GM21367 (cell line): Measurements from ENCODE around the gene CCDC106.

Source experiments
- ATAC-seq: cut with Tn5 transposase; IDR thresholded peaks from one replicate; pipeline ENCODE4 v1.9.1; 2021; ENCODE audit not compliant: unreplicated experiment

The CCDC106 gene

DNA sequence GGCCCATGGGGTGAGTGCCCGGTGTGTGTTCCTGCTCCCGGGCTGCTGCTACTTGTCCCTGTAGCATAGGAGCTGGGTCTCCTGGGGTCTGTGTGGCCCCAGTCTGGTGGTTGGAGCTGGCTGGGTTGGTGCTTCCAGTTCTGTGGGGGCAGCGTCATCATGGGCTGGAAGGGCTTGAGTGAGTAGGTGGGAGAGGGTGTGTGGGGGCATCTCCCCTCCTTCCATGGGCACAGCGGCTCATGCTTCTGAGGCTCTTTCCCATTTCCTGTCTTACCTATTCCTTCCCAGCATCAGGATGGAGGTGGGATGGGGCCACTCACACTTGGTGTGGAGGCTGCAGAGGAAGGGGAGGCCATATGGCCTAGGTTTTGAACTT is 19.0 kb downstream of the CCDC106 start:
- ATAC-seq, result no peak

DNA sequence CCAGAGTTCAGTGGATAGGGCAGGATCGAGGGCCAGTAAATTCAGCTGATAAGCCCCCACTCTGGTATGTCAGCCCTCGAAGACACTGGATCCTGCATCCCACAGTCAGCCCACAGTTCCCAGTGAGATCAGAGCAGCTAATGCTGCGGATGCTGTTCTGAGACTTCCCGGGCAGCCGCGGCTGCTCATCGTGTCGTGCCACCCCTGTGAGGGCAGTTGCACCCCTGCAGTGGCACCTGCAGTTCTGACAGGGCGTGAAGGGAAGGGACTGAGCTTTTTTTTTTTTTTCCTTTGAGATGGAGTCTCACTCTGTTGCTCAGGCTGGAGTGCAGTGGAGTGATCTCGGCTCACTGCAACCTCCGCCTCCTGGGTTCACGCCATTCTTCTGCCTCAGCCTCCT is 19.5 kb downstream of the CCDC106 start:
- no peak for ATAC-seq

DNA sequence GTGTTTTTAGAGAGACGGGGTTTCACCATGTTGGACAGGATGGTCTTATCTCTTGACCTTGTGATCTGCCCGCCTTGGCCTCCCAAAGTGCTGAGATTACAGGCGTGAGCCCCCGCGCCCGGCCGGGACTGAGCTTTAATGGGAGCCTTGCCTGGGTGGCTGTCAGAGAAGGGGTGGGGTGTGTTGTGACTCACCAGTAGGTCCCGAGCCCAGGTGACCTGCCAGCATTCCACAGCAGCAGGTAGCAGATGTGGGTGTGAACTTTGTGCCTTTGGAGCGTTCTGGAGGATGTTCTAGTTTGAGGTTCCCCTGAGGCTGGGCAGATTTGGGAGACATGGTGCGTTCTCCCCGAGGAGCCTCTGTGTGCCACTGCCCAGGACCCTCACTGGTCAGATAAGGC is 19.9 kb downstream of the CCDC106 start:
- no peak for ATAC-seq

DNA sequence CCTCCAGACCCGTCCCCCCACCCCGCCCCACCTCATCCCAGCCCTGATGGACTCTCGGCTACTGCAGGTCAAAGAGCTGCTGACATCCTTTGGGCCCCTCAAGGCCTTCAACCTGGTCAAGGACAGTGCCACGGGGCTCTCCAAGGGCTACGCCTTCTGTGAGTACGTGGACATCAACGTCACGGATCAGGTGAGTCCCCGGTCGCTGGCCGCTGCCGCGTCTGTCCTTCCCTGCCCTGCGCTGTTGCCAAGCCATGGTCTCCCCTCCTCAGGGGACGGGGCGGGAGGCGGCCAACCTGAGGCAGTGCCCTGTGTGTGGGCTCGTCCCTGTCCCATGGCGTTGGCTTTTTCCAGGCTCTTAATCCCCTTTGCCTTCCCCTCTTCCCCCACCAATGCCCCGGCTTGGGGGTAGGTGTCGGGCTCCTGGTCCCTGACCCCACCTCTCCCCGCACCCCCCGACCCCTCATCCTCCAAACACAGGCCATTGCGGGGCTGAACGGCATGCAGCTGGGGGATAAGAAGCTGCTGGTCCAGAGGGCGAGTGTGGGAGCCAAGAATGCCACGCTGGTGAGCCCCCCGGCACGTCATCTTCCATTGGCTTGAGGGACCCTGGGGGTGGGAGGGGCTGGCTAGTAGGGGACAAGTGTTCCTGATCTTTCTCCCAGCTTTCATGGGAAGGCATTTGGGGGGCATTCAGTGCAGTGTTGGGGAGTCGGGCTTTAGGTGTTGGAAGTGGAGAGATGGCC is 20.8 kb downstream of the CCDC106 start:
- no peak for ATAC-seq

DNA sequence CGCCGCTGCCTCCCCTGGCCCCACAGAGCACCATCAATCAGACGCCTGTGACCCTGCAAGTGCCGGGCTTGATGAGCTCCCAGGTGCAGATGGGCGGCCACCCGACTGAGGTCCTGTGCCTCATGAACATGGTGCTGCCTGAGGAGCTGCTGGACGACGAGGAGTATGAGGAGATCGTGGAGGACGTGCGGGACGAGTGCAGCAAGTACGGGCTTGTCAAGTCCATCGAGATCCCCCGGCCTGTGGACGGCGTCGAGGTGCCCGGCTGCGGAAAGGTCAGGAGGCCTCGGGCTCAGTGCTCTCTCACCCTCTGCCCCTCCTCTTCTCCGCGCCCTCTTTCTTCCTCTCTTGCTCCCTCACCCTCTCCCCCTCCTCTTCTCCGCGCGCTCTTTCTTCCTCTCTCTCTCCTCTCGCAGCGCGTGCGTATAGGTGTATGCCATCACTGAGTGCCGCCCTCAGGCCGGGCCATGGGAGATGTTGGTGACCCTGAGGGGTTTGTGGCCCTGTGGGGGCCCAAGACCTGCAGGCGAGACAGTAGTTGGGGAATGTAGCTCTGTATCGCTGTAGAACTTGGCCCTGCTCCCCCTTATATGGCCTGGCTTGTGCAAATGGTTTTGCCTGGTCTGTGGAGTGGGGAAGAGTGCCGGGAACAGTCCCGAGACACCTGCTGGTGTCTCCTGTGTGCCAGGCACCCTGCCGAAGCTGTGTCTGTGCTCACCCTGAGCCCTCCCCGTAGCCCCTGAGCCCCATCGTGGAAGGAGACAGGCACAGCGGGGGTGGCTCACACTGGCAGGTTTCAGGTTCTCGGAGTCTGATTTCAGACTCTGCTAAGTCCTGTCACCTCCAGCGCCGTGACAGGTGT is 21.6 kb downstream of the CCDC106 start:
- ATAC-seq, result no peak

DNA sequence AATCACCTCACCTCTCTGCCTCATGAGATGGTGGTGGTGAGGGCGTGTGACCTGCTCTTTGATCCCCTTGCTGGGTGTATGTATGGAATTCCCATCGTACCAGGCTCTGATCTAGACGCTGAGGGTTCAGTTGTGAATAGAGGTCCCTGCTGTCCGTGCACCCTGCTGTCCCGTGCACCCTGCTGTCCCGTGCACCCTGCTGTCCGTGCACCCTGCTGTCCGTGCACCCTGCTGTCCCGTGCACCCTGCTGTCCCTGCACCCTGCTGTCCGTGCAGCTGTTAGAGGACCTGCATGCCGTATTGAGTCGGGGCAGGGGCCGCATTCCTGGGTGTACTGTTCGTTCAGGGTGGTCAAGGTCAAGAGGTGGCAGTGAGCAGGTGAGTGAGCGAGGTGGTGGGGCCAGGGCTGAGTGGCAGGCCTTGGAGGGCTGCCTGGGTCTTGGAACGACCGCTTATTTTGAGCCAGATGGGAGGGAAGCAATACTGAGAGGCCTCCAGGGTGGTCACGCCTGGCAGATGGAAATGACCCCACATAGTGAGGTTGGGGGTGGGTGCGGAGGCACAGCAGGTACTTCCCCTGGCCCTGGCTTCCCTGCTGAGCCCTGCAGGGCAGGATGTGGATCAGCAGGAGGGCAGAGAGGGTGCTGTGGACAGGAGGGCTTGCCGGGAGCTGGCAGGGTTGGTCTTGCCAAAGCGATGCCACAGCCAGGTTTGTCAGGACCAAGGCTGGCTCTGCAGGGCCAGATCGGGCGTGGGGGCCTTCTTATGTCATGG is 22.5 kb downstream of the CCDC106 start:
- ATAC-seq, result no peak

DNA sequence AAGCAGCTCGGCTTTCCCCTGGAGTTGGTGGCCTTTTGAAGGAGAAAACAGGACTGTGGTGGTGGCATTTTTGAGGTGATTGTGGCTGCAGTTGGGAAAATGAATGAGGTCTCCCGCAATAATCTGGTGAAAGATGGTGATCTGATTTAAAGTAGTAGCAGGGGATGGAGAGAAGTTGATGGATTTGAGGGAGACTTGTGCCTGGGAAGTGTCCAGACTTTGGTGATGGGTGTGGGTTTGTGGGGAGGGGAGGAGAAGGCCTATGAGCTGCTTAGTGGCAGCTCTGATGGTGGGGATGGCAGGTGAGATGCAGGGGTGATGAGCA is 23.0 kb downstream of the CCDC106 start:
- ATAC-seq, result no peak

DNA sequence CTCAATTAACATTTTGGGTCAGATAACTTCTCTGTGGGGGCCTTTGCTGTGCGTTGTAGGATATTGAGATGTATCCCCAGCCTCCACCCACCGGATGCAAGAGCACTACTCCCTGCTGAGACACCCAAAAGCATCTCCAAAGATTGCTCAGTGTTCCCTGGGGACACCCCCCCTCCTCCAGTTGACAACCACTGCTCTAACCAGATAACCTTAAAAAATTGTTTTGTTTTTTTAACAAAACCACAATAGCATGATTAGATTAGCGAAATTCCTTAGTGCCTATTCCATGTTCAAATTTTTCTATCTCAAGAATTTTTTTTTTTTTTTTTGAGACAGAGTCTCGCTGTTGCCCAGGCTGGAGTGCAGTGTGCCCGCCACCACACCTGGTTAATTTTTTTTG is 24.4 kb downstream of the CCDC106 start:
- no peak for ATAC-seq

DNA sequence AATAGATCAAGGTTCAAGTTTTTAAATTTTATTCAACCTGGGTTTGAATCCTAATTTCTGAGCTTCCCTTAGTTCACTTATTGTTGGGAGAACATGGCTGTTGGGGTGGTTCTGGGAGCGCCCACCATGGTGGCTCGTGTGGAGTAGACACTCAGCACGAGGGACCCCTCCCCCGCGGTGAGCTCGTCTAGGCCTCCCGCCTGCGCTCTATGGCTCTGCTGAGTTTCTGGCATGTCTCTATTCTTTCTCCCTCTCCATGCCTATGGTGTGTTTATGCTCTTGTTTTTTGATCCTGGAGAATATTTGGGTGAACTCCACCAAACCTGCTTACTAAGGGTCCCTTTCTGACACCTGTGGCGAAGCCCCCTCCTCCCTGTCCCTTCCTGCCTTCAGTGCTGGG is 25.5 kb downstream of the CCDC106 start:
- no peak for ATAC-seq

DNA sequence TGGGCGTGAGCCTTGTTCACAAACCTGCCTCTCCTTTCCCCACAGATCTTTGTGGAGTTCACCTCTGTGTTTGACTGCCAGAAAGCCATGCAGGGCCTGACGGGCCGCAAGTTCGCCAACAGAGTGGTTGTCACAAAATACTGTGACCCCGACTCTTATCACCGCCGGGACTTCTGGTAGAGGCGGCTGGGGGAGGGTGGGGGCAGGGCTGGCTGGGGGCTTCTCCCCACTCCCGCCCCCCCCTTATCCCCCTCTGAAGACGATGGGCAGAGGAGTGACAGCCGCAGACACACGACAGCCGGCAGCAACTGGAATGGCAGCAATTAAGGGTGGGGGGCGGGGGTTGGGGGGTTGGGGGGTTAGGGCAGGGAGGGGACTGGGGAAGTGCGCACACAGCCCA is 25.9 kb downstream of the CCDC106 start:
- ATAC-seq, result no peak

DNA sequence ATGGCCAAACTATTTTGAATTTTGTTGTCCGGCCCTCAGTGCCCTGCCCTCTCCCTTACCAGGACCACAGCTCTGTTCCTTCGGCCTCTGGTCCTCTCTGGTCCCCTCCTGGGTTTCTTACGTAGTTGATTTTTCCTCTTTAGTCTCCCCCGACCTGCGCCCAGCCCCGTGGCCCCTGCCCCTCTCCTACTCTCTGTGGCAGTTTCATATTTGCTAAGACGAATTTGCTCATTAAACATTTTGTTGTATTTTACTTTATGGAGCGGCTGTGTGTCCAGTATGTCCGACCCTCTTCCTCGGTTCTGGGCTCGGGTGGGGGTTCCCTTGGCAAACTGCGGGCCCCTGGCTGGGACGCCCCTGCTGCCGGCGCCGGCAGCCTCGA is 26.4 kb downstream of the CCDC106 start:
- no peak for ATAC-seq

DNA sequence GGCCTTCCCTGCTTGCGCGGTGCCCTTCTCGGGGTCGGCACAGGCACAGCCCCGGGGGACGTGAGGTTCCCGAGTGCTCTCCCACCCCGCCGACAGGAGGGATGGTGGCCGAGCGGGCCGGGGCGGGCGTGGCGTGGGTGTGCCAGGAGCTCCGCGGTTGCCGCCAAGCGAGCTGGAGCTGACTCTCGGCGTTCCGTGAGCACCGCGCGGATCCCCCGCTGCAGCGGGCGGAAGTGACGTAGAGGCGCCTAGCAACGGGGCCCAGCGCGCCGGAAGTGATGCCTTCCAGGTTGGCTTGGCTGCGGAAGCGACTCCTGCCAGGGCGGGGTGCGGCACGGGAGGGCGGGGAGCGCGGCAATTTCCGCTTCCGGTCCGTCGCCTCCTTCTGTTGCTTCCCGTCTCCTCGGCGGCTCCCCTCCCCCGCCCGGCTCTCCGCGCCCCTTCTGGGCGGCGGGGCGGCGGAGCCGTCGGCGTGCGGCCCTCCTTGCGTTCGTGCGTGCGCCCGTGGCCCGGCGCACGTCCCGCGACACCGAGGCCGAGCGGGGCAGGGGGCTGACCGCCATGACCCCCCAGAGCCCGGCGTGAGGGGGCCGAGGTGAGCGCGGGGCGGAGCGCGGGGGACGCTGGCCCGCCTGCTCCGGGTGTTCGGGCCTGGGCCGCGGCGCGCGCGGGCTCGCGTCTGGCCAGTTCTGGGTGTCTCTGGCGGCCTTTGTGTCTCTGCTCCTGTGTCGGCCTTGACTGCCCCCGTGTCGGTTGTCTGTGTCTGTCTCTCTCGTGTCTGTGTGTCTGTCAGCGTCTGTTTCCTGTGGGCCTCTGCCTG is 27.0 kb downstream of the CCDC106 start, which contains the start of gene EPN1:
TSS of gene EPN1 (plus strand) at position 386 of the 820 bp plus-strand sequence. CDS start 3,402 bp downstream, outside the sequence.
- ATAC-seq, result peak; percentile 57

DNA sequence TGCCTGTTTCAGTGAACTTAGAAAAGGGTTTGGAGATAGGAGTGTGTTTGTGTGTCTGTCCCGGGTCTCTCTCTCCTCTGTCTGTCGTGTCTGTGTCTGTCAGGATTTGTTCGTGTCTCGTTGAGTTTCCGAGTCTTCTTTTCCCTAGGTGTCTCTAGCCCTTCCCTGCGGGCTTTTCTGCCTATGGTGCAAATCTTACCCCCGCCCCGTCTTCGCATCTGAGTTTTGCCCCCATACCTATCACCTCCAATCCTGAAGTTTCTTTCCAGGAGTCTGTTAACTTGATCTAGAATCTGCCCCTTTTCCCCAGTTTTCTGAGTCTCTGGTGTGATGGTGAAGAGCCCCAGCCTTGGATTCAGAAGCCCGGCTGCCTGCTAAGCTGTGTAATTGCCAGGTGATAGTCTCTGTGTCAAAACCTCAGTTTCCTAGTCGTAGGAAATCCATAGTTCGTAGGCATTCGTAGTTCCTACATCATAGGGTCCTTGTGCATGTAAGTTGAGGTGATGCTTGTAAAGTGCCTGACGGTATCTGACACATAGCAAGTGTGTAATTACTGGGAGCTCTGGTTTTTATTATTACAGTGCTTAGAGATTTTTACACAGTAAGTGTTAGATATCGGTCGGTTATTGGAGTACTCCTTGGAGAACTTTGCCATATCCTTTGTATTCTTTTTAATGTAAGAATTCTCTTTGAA is 27.8 kb downstream of the CCDC106 start:
- no peak for ATAC-seq

DNA sequence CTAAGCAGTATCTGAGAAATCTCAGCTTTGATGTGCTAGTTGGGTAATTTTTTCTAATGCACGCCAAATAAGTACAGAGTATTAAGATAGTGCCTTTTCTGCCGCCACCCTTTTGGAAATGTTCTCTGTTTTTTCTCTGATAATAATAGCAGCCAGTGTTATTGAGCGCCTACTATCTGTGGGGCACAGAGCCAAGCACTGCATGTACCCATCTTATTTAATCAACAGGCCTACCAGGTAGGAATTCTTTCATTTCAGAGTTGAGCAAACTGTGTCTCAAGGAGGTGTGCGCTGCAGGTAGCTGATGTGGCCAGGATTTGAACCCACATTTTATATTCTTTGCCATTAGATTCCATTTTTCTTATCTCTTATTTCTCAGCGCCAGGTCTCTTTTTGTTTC is 28.4 kb downstream of the CCDC106 start:
- ATAC-seq, result no peak

DNA sequence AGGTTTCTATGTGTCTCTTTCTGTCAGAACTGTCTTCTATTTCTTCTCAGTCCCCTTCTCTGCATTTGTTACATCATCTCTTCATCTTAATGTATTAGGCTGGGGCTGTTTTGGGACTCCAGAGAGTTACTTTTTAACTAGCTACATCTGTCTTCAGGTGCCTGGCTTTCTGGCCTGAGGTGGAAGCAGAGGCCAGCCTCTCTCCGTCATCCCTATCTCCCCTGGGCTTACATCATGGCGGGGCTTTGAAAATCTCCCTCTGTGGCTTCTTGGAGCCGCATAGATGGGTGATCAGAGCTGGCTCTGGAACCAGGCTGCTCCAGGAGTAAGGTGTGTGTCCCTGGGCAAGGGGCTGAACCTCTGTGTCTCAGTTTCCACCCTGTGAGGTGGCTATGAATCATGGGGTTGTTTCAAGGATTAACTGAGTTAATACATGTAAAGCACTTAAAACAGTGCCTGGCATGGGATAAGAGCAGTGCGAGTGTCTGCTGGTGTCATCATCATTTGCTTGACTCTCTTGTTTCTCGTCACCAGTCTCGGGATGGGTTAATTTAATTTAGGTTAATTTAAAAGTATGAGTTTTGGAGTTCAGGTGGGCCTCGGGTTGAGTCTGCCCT is 29.0 kb downstream of the CCDC106 start:
- no peak for ATAC-seq

DNA sequence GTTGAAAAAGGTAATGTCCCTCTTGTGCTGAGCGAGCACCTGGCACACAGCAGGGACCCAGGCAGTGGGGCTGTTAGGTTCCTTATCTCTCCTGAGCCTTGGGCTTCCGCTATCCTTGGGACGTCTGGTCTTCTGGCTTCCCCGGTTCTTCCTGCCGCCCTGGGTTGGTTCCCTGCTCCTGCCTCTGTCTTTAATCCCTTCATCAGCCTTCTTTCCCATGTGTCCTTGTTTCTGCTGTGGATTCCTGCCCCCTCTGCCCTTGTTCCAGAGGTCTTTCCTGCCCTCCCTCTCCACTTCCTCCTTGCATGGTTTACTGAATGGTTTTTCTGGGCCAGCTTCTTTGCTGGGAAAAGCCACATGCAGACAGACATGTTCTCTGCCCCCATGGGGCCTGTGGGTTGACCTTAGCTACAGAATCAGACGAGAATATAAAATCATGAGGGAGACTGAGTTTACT is 29.6 kb downstream of the CCDC106 start:
- no peak for ATAC-seq

DNA sequence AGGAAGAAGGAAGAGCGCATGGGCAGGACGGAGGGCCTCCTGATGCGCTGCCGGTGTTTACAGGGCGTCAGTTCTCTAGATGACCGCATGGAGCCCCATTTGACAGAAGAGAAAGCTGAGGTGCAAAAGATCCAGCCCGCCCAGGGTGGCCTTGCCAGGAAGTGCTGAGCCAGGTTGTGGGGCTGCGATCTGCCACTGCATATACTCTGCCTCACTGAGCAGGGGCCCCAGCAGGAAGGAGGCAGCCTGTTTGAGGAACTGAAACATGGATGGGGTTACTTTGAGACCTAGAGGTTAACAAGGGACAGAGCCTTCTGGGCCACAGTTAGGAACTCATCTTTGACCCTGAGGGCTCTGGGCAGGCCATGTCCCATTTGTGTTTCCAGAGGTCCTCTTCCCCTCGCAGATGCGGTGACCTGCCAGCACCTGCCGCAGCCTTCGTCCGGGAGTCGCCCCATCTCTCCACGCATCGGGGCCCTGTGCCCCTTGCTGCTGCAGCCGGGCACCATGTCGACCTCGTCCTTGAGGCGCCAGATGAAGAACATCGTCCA is 30.2 kb downstream of the CCDC106 start:
- peak; percentile 64 for ATAC-seq

DNA sequence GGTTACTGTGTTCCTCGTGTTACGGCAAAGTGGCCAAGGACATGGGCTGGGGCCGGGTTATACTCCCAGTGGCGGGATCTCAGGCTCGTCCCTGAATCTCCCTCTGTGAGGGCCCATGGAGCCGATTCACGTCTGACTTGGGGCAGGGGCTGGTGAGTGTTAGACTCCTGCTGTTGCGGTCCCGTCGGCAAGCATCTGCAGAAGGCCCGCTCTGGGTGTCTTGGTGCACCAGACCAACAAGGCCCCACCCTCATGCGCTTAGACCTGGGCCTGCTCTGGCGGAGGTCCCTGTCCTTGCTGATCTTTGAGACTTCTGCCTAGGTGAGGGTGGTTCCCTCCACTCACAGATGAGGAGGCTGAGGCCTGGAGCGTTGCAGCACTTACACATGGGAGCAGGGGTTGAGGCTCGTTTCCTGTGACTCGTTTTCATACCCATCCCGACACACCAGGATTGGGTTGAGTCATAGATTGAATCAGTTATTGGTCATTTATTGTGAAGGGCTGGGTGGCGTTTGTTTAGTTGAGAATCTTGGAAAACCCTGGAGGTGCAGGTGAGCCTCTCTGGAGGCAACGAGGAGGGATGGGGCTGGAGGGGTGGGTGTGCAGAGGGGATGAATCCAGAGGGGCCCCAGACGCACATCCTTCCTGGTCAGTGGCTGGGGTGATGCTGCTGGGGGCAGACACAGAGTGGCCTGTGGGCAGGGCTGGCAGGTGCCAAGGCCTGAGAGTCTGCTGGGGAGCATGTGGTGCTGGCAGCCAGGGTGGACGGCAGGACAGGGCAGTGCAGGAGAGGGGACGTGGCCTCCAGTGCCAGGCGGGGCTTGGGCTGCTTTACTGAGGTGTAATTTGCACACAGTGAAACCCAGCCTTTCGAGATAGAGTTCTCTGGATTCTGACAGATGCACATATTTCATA is 31.6 kb downstream of the CCDC106 start:
- no peak for ATAC-seq
